Activated CD4-positive, alpha-beta T cell treated with anti-CD3 and anti-CD28 coated beads, Interleukin-2, amount 50 U/mL, for 24 hours (primary cell): ENCODE measurements around the gene NBPF1.
"Not testable (repeated sequence)": the region's sequence is repeated elsewhere in the genome, so short reads cannot be mapped to it uniquely, and the experiment has no call there.

Source experiments
- DNase-seq, 2 donors: peaks; one replicate each; pipeline ENCODE4 v3.0.0-alpha.2; 2020; ENCODE audit warnings: low read depth in 1 of 2, low spot score in 1 of 2

NBPF1 gene

DNA sequence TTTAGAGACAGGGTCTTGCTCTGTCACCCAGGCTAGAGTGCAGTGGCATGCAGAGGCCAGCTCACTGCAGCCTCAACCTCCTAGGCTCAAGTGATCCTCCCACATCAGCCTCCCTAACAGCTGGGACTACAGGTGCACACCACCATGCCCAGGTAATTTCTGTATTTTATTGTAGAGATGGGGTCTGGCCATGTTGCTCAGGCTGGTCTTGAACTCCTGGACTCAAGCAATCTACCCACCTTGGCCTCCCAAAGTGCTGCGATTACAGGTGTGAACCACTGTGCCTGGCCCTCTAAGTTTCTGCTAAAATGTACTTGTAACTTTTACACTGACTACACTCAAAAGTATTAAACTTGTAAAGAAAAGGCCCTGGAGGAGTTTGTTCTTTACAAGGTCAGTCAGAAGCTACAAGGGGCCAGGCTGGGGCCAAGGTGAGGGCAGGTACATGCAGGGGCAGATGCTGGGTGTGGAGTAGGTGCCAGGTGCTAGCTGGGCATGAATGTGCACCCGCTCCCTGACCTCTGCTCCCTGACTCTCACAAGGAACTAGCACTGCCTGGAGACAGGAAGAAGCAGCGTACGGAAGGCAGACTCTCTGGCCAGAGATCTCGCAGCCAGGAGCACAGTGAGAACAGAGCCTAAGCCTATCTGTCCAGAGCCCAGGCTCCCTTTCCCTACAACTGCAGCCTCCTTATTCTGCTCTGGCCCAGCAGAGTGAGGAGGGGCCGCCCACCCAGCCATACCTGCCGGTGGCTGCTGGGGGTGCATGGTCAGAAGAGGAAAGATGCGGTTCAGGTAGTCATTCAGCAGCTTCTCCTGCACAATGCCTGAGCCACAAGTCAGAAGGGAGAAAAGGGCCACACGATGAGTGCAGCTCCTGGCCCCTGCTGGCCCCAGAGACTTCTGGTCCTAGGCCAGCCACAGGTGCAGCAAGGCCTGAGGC is 28.9 kb upstream of the NBPF1 start:
- DNase-seq, result not testable (repeated sequence)

DNA sequence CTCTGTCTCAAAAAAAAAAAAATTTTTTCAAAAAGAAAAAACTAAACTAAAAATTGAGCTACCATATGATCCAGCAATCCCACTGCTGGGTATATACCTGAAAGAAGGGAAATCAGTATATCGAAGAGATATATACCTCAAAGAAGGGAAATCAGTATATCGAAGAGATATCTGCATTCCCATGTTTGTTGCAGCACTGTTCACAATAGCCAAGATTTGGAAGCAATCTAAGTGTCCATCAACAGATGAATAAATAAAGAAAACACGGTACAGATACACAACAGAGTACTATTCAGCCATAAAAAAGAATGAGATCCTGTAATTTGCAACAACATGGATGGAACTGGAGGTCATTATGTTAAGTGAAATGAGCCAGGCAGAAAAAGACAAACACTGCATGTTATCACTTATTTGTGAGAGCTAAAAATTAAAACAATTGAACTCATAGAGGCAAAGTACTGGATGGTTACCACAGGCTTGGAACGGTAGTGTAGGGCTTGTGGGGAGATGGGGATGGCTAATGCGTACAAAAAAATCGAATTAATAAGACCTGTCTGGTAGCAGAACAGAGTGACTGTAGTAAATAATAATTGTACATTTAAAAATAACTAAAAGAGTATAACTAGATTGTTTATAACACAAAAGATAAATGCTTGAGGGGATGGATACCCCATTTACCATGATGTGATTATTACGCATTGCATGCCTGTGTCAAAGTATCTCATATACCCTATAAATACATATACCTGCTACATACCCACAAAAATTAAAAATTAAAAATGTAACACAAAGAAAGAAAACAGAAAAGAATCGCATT is 28.0 kb upstream of the NBPF1 start:
- DNase-seq, result not testable (repeated sequence)

DNA sequence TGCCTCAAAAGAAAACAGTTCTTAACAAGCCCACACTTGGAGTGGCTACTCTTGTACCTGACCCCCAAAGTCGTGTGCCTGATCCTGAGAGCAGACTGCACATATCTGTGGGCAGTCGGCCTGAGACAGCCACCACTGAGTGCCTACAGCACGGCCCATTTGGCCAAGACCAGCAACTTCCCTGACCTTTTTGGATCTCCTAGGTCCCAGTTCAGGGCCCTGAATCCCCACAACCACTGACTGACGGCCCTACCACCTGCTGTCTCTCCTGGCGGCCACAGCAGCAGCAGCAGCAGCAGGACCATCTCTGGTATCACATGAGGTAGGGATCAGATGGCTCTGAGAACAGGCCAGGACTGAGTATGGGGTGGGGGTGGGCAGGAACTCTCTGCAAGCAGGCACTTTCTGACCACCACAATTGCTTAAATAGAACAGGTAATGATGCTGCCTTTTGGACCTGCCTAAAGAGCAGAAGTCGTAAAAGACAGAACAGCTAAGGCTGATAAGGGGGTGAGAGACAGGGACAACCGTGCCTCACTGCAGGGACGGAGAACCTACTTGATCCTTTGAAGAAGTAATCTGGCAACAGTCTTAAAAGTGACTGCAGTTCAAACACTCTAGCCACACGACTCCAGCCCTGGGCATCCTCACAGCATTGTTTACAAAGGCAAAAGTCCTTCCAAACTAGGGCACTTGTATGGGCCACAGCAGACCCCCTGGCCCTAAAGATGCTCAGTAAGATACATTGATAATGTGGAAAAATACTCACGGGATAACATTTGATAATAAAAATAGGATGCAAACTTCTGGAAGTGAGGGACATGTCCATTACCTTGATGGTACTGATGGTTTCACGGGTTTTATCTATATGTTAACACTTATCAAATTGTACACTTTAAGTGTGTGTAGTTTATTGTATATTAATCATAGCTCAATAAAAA is 26.0 kb upstream of the NBPF1 start:
- DNase-seq, result not testable (repeated sequence)

DNA sequence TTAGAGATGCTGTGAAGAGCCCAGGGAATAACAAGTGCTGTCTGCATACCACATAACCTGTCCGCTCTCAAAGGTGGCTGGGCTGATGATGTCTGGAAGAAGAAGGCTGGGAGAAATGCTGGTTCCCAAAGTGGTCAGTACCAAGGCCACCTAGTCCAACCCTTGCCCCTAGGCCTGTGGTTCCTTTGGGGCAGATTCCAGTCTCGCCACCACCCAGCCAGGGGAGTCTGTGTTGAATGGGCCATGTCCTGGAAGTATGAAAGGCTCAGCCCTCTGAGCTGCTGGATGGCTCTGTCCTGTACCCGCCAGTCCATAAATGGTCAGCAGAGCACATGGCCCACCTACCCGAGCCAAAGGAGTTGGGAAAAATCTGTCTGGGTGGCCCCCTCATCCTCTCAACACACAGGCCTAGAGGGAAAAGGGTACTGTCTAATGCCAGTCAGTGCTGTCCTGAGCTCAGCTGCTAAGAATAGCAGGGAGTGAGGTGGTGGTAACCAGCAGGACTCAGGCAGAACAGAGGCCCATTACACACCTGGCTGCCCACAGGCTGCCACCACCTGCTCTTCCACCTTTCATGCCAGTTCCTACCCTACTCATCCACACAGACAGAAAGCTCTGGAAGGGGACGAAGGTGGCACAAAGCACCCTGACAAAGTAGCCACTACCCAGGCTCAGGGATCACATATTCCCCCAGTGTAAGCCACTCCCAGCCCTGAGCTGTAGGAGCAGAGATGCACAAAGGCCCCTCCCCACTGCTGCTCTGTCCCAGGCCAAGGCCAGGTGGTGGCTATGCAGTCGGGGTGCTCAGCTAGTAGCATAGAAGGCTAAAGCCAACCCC is 24.8 kb upstream of the NBPF1 start:
- DNase-seq, result not testable (repeated sequence)

DNA sequence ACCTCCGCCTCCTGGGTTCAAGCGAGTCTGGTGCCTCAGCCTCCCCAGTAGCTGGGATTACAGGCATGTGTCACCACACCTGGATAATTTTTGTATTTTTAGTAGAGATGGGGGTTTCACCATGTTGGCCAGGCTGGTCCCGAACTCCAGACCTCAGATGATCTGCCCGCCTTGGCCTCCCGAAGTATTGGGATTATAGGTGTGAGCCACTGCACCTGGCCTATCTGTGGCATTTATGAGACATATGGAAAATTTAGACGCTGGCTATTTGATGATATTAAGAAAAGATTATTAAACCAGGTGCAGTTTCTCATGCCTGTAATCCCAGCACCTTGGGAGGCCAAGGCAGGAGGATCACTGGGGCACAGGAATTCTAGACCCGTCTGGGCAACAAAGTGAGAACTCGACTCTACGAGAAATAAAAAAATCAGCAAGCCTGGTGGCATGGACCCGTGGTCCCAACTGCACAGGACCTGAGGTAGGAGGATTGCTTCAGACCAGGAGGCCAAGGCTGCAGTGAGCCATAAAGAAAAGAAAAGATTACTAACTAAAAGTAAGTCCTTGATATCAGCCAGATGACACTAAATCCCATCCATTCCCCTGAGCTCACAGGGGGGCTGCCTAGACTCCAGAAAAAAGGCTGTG is 23.3 kb upstream of the NBPF1 start:
- not testable (repeated sequence) for DNase-seq

DNA sequence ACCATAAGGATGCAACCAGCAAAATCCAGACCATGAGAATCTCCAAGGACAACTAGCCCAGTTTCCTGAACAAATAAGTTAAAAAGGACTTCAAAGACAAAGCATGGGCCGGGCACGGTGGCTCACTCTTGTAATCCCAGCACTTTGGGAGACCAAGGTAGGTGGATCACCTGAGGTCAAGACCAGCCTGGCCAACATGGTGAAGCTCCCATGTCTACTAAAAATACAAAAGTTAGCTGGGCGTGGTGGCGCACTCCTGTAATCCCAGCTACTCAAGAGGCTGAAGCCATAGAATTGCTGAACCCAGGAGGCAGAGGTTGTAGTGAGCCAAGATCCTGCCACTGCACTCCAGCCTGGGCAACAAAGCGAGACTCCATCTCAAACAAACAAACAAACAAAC is 22.6 kb upstream of the NBPF1 start:
- not testable (repeated sequence) for DNase-seq

DNA sequence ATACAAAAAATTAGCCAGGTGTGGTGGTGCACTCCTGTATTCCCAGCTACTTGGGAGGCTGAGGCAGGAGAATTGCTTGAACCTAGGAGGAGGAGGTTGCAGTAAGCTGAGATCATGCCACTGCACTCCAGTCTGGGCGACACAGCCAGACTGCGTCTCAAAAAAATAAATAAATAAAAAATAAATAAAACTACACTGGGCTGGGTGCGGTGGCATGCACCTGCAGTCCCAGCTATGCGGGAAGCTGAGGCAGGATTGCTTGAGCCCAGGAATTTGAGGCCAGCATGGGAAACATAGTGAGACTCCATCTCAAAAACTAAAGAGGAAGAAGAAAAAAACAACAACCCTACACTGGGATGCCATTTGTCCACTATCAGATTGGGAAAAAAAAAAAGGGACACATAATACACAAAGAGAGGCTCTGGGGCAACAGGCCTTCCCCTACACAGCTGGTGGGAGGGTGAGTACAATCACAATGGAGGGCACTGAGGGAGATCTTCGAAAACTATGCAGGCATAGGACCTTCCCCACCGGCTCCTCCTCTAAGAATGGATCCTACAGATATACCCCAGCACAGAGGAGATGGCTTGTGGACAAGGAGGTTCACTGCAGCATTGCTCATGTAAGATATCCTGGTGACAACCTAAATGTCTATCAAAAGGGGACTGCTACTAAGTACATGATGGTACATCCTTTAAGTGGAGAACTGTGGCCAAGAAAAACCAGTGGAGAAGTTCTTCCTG is 20.3 kb upstream of the NBPF1 start:
- DNase-seq, result not testable (repeated sequence)

DNA sequence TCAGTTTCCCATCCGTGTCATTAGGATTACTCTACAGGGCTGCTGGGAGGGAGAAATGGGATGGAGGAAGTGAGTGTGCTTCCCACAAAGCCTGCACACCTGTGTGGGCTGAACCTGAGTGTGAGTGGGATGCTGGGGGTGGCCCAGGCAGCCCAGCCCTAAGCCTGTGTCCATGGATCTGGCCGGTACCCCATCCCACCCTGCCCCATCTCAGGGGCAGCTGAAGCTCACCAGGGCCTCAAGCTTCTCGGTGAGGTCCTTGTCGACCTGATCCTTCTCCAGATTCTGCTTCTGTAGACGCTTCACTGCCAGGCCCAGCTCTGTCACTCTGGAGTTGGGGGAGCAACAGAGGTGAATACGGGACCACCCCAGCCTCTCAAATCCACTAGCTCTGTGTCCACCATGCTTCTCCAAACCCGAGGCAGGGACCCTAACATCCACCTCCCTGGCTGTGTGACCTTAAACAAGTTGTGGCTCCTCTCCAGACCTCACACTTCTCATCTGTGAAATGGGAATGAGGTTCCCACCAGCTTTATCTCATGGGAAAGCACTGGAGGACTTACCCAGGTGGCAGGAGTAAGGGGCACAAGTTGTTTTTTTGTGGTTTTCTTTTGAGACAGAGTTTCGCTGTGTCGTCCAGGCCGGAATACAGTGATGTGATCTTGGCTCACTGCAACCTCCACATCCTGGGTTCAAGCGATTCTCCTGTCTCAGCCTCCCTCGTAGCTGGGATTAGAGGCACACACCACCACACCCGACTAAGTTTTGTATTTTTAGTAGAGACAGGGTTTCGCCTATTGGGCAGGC is 18.9 kb upstream of the NBPF1 start:
- not testable (repeated sequence) for DNase-seq

DNA sequence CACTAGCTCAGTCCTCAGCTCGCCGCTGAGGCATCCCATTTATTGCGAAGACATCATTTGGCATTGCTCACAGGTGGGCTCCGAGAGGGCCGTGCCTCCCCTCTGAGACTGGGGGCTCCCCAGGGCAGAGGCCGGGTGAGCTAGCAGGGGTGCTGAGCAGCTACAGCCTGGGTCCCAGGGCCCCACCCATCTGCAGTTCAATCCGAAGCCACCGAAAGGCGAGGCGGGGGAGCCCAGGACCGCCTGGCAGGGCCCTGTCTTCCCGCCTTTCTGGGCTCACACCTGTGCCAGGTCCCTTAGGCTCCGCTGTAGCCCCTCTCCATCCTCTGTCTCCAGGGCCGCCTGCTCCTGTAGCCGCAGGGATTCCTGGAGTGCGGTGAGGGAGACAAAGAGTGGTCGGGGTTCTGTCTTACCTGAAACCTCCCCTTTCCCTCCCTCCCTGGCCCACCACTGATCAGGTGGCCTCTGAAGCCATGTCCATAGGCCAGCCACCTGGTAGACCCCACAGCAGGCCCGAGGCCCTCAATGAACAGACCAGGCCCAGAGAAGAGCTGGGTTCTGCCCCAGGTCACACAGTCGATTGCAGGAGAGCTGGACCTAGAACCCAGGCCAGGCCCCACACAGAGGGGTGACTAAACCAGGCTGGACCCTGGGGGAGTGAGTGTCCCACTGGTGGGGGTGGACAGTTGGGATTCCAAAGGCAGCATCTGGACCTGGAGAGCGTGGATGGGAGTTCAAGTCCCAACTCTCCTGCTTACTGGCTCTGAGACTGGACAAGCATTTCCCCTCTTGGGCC is 18.1 kb upstream of the NBPF1 start:
- no peak for DNase-seq

DNA sequence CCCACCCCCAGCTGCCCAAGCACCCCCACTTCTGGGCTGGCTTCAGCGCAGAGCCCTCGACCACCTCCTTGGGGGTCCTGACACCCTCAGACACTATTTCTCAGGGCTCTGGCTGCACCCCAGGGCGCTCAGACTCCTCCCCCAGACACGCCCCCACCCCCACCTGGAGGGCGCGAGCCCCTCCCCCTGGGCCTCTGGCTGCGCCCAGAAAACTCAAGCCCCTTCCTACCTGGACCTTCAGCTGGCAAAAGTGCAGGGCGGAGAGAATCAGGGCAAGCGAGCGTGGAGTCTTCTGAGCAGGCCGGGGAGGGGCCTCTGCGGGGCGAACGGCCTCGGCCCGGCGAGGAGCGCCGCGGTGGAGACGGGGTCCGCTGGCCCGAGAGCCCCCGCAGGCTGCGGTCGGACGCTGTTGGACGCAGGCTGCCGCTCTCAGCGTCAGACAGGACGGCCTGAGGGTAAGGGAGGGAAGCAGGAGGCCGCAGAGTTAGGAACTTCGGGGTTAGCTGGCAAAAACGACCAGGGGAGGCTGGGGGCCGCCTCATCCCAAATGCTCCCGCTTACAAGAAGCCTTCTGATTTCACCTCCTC is 17.4 kb upstream of the NBPF1 start:
- DNase-seq, result no peak

DNA sequence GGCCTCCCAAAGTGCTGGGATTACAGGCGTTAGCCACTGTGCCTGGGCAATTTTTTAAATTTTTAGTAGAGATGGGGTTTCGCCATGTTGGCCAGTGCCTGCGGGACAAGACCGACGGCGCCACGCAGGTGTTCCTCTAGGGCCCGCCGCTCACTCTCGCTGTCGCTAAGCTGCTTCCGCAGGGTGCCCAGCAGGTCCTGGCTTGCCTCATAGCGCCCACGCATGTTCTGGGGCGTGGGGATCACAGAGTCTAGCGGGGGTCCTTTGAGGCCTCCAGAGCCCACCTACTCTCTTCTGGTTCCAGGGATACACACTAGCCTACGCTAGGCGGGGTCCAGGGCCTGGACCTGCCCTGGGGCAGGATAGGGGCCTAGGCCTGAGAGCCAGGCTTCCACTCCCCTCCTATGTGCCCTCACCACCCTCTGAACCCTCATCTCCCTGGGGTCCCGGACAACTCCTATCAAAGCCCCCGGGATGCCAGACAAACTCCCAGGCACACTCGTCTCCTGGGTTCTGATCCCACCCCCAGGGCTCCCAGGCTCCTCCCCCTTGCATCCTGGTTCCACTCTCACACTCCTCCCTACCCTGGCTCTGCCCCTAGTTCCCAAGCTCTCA is 16.7 kb upstream of the NBPF1 start:
- DNase-seq, result not testable (repeated sequence)

DNA sequence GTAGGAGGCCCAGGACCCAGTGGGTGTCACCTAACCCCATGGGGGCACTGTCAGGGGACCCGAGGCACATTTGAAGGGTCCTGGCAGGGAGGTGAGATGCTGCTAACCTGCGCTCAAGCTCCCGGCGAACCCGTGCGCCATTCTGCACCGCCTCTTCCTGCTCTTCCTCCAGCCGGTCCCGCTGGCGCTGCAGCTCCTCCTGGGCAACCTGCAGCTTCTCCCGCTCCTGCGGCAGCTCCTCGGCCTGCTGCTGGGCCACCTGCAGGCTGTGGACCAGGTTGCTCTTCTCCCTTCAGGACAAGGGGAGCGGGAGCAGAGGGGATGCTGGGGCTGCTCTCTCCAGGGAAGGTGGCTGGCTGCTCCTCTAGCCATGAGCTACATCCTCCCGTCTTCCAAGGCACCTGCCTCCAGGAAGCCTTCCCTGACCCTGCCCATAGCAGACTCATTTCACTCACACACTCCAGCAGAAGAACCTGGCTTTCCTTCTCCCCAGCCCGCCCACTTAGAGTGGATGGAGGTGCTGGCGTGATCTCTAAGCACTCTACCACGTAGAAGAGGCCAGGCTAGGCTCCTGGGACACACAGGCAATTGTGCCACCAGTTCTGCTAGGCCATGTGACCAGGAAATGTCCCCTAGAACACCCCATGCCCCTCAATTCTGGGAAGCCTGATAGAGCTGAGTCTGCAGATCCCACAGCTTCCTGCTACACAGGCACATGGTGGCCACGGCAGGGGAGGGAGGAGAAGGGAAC is 15.2 kb upstream of the NBPF1 start:
- no peak for DNase-seq

DNA sequence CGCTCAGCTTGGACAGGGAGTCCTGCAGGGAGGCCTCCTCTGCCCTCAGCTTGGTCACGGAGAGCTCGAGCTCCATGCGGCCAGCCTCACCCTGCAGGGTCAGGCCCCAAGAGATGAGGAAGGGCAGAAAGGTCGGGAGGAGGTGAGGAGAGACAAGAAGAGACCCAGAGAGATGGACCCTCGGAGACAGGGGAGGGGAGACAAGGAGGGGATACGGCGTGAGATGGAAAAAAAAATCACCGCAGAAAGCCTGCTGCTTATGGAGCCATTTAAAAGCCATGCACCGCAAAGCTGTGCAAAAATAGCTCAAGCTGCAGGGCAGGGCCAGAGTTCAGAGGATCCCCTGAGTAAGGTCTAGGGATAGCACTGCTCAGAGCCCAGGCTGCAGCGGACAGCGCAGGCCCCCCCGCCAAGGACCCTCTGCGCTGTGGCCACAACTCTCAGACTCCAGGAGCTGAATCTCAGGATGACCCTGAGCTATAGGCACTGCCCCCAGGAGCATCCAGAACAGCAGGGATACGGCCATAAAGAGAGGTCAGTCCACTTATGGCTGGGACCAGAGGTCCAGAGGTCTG is 13.1 kb upstream of the NBPF1 start:
- DNase-seq, result not testable (repeated sequence)

DNA sequence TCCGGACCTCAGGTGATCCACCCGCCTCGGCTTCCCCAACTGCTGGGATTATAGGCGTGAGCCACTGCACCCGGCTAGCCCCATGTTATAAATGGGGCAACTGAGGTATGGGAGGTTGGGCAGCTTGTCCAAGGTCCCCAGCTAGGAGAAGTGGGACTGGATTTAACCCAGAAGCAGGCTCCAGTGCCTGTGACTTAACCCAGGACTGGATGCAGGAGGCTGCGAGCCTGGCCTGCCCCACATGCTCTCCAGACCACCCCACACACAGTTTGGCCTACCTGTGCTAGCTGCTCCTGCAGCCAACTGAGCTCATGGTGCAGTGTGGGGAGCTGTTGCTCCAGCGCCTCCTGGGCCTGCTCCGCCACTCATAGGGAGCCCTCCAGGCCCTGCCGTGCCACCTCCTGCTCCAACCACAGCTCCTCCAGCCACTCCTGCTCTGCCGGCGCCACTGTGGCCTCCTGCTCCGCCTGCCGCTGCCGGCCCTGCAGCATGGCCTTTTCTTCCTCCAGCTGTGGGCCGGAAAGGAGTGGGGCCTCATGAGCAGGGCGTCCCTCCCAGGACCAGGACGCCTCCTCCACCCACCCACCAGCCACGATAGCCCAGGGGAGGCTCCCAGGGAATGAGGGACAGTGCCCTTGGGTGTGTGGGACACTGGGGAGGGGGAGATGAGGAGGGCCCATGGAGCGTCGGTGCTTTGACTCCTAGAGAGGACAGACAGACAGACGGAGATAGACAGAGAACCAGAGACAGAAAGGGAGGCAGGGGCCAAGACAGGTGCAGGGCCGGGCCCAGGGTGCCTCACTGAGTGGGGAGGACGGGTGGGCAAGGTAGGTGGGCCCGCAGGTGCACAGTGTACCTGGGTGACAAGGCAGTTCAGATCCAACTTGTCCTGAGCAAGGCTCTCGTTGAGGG is 12.4 kb upstream of the NBPF1 start:
- DNase-seq, result no peak
